ENCODE data around the gene POU2F2.

Gene POU2F2

GRCh38 chr19:42065511-42065910 lies 66.7 kb downstream of the POU2F2 start:
- TF ChIP-seq ZFX (IDR thresholded peaks at IDR 0.05) (no peak), CTCF (conservative IDR thresholded peaks at IDR 0.05) (no peak)
- H3K27ac ChIP-seq = no peak overlapping the region

GRCh38 chr19:42065051-42065450 lies 67.2 kb downstream of the POU2F2 start:
- no peak for TF ChIP-seq ZFX (IDR thresholded peaks at IDR 0.05)
- H3K27ac ChIP-seq = no peak overlapping the region

GRCh38 chr19:42064432-42064831 lies 67.8 kb downstream of the POU2F2 start:
- no peak overlapping the region for H3K27ac ChIP-seq

GRCh38 chr19:42062381-42062780 lies 69.9 kb downstream of the POU2F2 start:
- H3K27ac ChIP-seq = no peak overlapping the region
- TF ChIP-seq CTCF (conservative IDR thresholded peaks at IDR 0.05) (no peak), ZFX (IDR thresholded peaks at IDR 0.05) (no peak)

More at GRCh38 chr19:42064432-42064831, 67.8 kb downstream of the POU2F2 start:
- TF ChIP-seq ZFX (IDR thresholded peaks at IDR 0.05) (no peak), CTCF (conservative IDR thresholded peaks at IDR 0.05) (no peak)

- H3K27ac ChIP-seq = no peak overlapping the region
Observed at GRCh38 chr19:42060117-42060516, 72.1 kb downstream of the POU2F2 start.

GRCh38 chr19:42059196-42059595 lies 73.0 kb downstream of the POU2F2 start:
- H3K27ac ChIP-seq = no peak overlapping the region
- TF ChIP-seq CTCF (conservative IDR thresholded peaks at IDR 0.05) = no peak
- TF ChIP-seq ZFX (IDR thresholded peaks at IDR 0.05) = no peak

More at GRCh38 chr19:42060117-42060516, 72.1 kb downstream of the POU2F2 start:
- TF ChIP-seq ZFX (IDR thresholded peaks at IDR 0.05) (no peak), CTCF (conservative IDR thresholded peaks at IDR 0.05) (no peak)

- TF ChIP-seq CTCF (conservative IDR thresholded peaks at IDR 0.05) = no peak
- no peak for TF ChIP-seq ZFX (IDR thresholded peaks at IDR 0.05)
- H3K27ac ChIP-seq = no peak overlapping the region
Observed at GRCh38 chr19:42057846-42058245, 74.4 kb downstream of the POU2F2 start.

GRCh38 chr19:42054205-42054604 lies 78.0 kb downstream of the POU2F2 start:
- no peak overlapping the region for H3K27ac ChIP-seq
- TF ChIP-seq ZFX (IDR thresholded peaks at IDR 0.05) (no peak), CTCF (conservative IDR thresholded peaks at IDR 0.05) (no peak)

Data from C4-2B (cell line).